ENCODE data around the gene SLC52A3.

GRCh38 chr20:719068-719467, 49.2 kb downstream of the SLC52A3 start:
- TF ChIP-seq EZH2 (IDR thresholded peaks at IDR 0.05; ENCODE audit: insufficient read depth, poor library complexity, severe bottlenecking): no peak
- TF ChIP-seq EZH2phosphoT487 (IDR thresholded peaks at IDR 0.05; ENCODE audit: insufficient read depth, low read depth): no peak
